Sciatic nerve (tissue), 2 donors: ENCODE measurements around the gene MAS1. TPM values are rescaled to one million over a fixed set of nuclear protein-coding genes. Genes with fewer than 3 reads are reported as not detected.
"Not testable (repeated sequence)": the region's sequence is repeated elsewhere in the genome, so short reads cannot be mapped to it uniquely, and the experiment has no call there.

Experiments used
- ATAC-seq: fragments of 200-7000 bp; cut with Tn5 transposase; one replicate; pipeline ENCODE4 v1.9.1; 2020; ENCODE audit warnings: mild to moderate bottlenecking, moderate library complexity
- DNase-seq: peaks from one replicate; pipeline ENCODE4 v3.0.0-alpha.2; 2020; ENCODE audit warnings: low spot score
- intact Hi-C: fragments of 100-400 bp; cut with DNase I; formaldehyde crosslinking; loops from one replicate; pipeline ENCODE4 v1.14.2; 2022
- total RNA-seq: library from RNA; stranded (reverse); fragmentation: NEBNext Ultra II Directional; extraction: Animal tissue kit (Norgen Biotek cat#: 25700); gene quantifications from one replicate; pipeline ENCODE4 v1.2.1, GENCODE V29; 2021
- donor health status: DM: no; HTN: no; CAD: no.
- donor health status: DM: no; HTN: no; CAD: no.

The MAS1 gene
- total RNA-seq, 1 donor from 2014 or later, result not detected

DNA sequence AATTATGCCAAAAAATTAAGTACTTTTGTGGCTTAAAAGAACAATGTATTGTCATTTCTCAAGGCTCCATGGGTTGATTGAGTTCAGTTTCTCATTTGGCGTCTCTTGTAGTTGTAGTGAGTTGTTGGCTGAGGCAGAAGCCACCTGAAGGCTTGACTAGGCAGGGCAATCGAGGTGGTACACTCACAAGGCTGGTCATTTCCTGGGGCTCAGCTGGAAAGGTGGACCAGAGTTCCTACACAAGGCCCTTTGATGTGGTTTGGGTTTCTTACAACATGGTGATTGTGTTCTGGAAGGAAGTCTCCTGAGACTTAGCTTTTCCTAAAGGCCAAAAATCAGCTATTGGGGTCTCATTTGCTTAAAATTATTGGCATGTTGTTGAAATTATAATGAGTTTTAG, 22.6 kb downstream of the MAS1 start:
- DNase-seq (no peak), ATAC-seq (no peak)
- intact Hi-C loops, result no loop called here

DNA sequence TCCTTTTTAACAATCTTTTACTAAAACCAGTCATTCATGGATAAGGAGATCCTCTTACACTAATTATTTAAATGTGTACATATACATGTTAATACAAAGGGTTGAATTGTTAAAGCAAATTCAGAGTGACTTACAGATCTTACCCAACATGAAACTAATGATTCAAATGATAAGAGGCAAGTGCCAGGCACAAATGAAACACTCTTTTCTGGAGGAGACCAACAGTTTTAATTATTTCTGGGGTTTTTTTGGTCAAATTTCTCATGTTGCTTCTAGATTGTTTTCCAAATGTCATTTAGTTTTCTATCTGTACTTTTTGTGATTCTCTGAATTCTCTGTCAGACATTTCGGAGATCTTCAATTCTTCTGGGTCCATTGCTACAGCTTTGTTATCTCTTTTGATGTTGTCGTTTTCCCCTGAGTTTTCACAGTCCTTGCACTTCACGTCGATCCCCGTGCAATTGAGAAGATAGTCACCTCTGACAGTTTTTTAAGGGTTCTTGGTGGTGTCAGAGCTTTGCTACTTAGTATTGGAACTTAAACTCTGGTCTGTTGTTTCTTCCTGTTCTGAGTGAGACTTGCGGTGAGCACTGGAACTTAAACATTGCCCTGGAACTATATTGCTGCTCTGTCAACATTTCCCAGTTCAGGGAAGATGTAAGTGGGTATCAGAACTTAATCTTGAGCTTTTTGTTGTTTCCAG, 23.2 kb downstream of the MAS1 start:
- no peak for ATAC-seq
- DNase-seq, result no peak
- intact Hi-C loops, result no loop called here

DNA sequence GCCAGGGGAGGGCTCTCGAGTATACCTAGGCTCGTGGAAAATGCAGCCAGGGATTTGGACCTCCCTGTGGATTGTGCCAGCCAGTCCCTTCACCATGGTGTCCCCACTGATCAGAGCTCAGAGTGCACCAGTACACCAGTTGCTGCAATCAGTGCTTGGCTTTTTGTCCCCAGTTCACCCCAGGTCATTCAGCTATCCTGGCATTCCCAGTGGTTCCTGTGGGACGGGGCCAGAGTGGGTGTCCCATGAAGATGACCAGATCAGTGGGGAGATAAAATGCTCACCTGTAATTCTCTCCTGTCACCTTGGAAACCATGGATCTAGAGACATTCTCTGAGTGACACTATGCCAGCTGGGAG, 23.8 kb downstream of the MAS1 start:
- ATAC-seq (no peak), DNase-seq (no peak)
- intact Hi-C loops, result no loop called here

DNA sequence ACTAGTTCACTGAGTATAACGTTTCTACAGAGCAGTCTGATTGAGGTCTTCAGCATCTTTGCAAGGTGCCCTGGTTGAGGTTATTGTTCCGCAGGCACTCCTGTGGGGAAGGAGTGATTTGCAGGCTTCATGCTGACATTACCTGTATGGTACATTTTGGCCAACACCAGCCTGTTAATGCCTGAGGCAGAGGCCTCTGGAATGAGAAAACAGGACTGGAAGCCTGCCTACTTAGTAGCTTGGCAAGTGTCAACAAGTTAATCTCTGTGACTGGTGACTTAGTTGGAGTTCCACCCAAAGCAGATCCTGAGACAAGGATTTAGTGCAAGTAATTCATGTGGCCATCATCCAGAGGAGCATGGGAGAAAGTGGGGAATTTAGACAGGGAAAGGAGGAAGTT, 24.6 kb downstream of the MAS1 start:
- intact Hi-C loops, result no loop called here
- ATAC-seq, result no peak
- DNase-seq, result no peak

DNA sequence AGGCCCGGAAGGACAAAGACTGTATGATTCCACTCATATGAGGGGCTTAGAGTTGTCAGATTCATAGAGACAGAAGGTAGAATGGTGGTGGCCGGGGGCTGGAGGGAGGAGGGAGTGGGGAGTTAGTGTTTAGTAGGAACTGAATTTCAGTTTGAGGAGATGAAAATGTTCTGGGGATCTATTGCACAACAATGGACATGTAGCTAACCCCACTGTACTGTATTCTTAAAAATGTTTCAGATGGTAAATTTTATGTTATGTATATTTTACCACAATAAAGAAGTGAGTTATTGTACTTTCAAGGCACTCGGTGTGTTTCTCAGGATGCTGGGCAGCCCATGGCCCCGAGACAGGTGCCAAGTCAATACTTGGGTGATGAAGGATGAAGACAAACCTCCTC, 25.4 kb downstream of the MAS1 start:
- DNase-seq (no peak), ATAC-seq (no peak)
- intact Hi-C loops, result no loop called here

DNA sequence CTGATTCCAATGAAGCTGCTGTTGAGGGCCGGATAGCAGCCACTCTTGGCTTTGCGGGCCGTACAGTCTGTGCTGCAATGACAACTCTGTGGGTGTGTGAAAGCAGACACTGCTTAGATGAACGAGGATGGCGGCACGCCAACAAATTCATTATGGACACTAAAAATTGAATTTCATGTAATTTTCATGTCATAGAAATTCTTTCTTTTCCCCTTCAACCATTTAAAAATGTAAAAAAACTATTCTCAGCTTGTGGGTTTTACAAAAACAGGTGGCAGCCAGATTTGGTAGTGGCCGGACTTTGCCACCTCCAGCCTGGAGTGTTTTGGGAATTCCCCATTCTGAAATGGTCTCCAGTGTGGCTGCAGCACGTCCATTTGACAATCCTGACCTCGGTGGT, 26.0 kb downstream of the MAS1 start:
- ATAC-seq (no peak), DNase-seq (no peak)
- intact Hi-C loops, result no loop called here

DNA sequence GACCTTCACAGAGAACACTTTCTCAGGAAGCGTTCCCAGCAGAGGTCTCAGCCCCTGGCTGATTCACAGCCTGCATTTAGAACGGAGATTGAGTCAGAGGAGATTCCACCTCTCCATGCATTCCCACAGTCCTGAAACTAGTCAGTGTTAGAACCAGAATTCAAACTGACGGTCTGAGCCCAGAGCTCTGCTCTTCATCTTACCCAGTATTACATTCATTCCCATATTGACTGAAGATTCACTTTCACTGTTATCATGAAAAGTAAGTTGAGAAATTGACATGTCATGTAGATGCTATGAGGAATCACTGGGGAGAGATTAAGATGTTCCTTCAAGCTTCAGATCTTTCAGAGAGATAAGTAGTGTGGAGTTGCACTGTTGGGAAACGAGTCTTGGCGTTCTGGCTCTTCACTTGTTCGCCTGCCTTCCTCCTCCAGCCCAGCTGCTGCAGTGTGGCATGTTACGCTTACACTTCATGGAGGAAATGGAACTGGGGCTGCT, 28.3 kb downstream of the MAS1 start:
- no peak for DNase-seq
- intact Hi-C loops, result no loop called here
- no peak for ATAC-seq

DNA sequence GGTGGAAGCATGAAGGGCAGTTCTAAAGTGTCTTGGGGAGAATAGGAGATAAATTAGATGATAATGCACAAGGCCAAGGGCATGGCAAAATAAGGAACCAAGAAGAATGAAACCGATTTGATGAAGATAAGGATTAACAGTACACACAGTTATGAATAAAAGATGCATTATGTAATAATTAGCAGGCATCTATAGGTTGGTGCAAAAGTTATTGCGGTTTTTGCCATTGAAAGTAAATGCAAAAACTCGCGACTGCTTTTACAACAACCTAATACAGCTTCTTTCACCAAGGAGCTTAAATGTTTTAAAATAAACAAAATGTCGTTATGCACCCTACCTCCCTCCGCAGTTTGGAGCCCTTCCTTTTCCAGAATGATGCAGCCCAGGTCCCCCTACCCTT, 29.0 kb downstream of the MAS1 start:
- intact Hi-C loops, result no loop called here
- ATAC-seq (no peak), DNase-seq (no peak)

DNA sequence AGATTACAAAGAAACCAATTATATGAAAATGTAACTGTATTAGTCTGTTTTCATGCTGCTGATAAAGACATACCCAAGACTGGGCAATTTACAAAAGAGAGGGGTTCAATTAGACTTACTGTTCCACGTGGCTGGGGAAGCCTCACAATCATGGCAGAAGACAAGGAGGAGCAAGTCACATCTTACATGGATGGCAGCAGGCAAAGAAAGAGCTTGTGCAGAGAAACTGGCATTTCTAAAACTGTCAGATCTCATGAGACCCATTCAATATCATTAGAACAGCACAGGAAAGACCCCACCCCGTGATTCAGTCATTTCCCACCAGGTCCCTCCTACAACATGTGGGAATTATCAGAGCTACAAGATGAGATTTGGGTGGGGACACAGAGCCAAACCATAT, 33.4 kb downstream of the MAS1 start:
- ATAC-seq, DNase-seq, intact Hi-C loops: not testable (repeated sequence)

DNA sequence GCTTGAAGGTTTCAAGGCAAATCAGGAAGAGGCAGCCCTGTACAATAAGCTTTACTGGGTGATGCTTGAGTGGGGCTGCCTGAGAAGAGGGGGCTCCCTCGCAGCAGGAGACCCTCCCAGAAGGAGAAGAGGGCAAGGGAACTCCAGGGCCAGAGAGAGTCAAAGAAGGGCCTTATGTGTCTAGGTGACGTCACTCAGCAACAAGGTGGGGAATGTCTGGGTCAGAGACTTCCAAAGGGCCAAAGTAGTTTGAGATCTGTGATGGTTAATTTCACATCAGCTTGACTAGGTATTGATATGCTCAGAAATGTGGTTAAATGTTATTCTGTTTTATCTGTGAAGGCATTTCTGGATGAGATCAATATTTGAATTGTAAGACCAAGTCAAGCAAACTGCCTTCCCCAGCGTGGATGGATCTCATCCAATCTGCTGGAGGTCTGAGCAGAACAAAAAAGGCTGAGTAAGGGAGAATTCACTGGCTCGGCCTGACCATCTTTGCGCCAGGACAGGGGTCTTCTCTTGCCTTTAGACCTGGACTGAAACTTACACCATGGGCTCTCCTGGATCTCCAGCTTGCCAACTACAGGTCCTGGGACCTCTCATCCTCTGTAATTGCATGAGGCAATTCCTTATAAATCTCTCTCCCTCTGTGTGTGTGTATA, 35.9 kb downstream of the MAS1 start:
- peak; percentile 40 for ATAC-seq
- DNase-seq, result no peak
- intact Hi-C loops, result no loop called here

DNA sequence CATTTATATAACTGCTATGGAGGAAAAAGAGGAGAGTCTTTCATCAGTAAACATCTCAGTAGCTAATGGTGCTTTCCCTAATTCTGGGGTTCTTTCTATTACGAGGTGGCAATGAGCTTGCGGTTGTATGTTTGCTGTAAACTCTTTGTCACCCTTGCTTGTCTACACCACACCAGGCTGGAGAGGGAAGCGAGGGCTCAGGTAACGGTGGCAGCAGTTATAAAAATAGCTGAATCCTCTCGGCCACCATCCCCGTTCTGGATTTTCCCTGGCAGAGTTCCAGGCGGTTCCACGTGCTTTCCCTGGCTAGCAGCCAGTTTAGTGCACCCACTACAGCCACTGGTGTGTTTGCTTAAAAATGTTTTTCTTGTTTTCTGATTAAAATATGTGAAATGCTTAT, 39.0 kb downstream of the MAS1 start:
- DNase-seq (peak; percentile 63), ATAC-seq (peak; percentile 21)
- intact Hi-C loops, result no loop called here

DNA sequence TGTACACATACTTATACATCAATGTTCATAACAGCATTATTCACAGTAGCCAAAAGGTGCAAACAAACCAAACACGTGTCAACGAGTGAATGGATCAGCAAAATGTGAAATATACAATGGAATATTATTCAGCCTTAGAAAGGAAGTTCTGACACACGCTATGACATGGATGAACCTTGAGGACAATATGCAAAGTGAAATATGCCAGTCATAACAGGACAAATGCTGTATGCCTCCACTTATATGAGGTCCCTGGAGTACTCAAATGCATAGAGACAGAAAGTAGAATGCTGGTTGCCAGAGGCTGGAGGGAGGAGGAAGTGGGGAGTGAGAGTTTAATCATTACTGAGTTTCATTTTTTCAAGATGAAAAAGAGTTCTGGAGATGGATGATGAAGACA, 40.3 kb downstream of the MAS1 start:
- DNase-seq (no peak), ATAC-seq (no peak)
- intact Hi-C loops, result no loop called here

DNA sequence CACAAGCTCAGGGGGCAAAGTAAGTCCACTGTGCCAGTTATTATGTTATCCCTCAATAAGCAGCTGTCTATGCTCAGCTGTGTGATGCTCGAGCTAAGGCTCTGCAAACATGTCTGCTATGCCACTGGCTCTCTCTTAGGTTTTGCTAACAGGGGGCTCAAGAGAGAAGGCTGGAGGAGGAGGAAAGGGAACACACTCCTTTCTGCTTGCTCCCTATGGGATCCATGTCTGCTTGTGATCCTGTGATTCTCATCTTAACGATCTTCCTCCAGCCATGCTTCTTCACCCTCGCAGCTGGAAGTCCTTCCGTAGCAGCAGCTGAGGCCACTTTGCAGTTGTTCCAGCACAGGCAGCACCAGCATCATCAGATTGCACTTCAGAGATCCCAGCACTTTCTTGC, 41.1 kb downstream of the MAS1 start:
- intact Hi-C loops, result no loop called here
- DNase-seq, result no peak
- no peak for ATAC-seq

DNA sequence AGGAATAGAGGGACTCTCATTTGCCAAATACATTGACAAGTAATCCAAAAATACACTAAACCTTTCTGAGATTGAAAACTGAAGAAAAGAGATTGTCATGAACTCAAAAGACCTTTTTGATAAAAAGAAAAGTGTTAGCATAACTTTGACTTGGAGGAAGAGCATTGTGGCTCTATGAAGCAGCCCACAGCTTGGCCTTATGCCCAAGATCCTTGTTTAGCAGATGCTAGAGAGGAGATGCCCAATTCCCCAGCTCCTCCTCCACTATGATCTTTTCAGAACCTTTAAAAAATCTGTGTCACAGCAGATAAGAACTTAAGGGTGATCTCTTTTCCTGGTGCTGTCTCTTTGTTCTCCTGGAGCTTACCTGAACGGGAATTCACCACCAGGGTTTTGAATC, 42.3 kb downstream of the MAS1 start:
- DNase-seq, result no peak
- intact Hi-C loops, result no loop called here
- ATAC-seq, result no peak

DNA sequence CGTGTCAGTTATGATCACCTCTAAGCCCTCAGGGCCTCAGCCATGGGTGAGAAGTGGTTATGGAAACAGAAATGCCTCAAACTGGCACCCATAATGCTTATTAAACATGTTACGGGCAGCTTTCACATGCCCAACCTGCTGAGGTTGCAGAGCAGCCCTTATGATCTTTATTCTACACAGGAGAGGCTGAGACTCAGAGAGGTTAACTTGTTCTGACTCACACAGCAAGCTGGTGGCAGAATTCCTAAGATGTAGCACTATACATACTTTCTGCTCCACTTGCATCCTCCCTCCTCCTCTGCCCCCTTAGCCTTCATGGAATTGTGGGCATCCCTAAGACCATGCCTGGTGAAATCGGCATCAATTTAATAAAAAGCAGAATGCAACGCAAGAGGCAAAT, 43.4 kb downstream of the MAS1 start:
- intact Hi-C loops, result no loop called here
- no peak for ATAC-seq
- DNase-seq, result no peak

DNA sequence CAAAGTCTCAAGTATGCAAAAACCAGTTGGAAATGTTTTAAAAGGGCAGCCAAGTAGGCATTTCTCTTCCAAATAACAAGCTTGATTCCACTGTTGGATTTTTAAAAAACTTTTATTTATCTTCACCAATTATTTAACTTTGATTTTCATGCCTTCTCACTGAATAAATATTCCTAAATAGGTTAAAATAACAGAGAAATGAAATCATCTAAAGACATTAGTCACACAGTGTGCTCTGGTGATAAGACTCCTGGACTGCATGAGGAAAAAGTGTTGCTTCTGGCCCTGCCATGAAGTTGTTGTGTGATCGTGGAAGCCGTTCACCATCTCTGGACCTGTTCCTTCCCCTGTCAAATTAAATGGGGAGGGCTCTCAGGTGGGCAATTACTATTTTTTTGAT, 44.3 kb downstream of the MAS1 start:
- DNase-seq, result no peak
- intact Hi-C loops, result no loop called here
- ATAC-seq, result no peak

DNA sequence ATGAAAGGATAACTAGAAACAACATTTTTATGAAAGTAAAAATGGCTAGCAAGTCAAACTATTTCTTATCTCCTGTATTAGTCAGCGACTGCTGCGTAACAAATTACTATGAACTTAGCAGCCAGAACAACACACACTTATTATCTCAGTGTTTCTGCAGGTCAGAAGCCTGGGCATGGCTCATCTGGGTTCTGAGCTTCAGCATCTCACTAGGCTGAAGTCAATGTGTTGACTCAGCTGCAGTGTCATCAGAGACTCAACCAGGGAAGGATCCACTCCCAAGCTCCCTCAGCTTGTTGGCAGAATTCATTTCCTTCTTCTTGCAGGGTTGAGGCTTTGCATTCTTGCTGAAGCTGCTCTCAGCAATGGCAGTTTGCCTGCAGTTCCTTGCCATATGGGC, 44.8 kb downstream of the MAS1 start:
- no peak for DNase-seq
- no peak for ATAC-seq
- intact Hi-C loops, result no loop called here

DNA sequence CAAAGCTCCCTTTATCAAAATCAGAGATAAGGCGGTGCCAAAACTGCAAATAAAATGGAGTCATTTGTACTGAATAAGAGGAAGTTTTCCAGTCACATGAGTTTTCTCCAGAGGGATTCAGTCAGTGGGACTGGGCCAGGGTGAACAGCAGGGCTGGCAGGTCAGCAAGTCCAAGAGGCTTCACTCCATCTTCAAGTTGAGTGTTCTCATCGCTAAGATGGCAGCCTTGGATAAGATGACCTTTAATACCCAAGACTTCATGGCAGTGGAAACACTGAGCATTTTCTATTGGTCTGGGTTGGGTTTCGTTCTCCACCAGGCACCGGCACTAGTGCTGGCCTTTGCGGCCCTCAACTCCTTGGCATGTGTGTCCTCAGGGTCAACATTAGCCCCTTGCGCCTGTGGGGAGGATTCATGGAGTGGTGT, 48.8 kb downstream of the MAS1 start:
- intact Hi-C loops, result no loop called here
- DNase-seq, result no peak
- no peak for ATAC-seq
